Measurements from ENCODE around the gene HAUS7. TPM values are rescaled to one million over a fixed set of nuclear protein-coding genes. Genes with fewer than 3 reads are reported as not detected.

HAUS7 gene
- total and polyA plus RNA-seq, 2 of the 8 experiments (the other 6 are each of a cell fraction or from before 2014, with no cell fraction given): 45.4 to 54.0 TPM

- no peak for TF ChIP-seq FOSL1 (IDR thresholded peaks at IDR 0.05; ENCODE audit: insufficient read depth, low read depth, low read length)
- no peak for TF ChIP-seq HDAC2 (IDR thresholded peaks at IDR 0.05; ENCODE audit: borderline replicate concordance in 1 of 2, low read depth in 2 of 2, low read length in 2 of 2)
- no peak for TF ChIP-seq CHD2 (IDR thresholded peaks at IDR 0.05; ENCODE audit: low read length)
- no peak for TF ChIP-seq SP4 (IDR thresholded peaks at IDR 0.05; ENCODE audit: low read length)
These were observed 11.9 kb downstream of the HAUS7 start (continued) for GRCh38 chrX:153458476-153458875.
